IPS-18c (cell line): ENCODE measurements around the gene C19orf81.
A peak's percentile ranks its signal among the peaks of the same experiment; 100 is the strongest.
"Not testable (repeated sequence)": the region's sequence is repeated elsewhere in the genome, so short reads cannot be mapped to it uniquely, and the experiment has no call there.

Experiments
- H3K4me3 ChIP-seq: 2 replicates; pipeline ENCODE4 v1.7.0; 2013; ENCODE audit warnings: low read depth, mild to moderate bottlenecking, low read length, moderate library complexity; ENCODE audit not compliant: insufficient read depth
- H3K9me3 ChIP-seq: one replicate; pipeline ENCODE4 v1.6.1; 2013; ENCODE audit warnings: mild to moderate bottlenecking, low read length, moderate library complexity; ENCODE audit not compliant: control insufficient read depth, insufficient read depth

C19orf81 gene

DNA sequence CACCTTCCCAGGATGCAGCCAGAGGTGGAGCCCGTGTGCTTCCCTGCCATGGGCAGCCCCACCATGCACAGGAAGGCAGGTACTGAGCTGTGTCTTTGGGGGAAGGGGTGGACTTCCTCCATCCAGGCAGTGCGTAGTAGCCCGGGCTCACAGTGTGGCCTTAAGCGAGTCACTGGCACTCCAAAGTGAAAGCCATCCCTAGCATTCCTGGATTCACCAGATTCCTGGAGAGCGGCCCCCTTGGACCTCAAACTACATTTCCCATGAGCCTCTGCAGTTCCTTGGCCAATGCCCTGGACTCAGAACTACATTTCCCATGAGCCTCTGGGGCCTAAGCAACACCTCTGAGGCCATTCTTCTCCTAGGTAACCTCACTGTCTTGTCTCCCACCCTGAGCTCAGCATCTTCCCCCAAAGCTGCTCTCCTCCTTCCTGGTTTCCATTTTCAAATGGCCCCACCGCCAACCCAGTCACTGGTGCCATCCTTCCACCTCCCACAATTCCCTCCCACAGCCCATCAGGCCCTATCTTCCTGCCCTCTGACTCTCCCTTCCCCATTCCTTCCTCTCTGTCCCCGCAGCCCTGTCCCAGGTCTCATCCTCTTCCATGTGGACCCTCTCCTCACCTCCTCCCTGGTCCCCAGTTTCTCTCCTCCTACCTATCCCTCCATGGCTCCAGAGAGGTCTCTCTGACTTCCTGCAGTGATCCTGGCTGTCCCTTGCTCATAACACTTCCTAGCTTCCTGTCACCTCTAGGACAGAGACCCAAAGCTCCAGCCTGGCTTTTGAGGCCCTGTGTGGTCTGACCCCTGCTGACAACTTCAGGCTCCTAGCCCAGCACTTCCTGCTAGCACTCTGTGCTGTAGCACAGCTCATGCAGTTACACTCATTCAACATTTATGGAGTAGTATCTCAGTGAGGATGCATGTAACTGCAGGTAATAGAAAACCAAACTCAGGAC lies at the start of gene C19orf81:
Gene C19orf81 (plus strand): TSS at position 13 of the 959 bp plus-strand sequence. CDS start 0 bp downstream, at position 13.
- Histone ChIP-seq H3K4me3 (peak within 1 kb of the TSS; percentile 38; the same call in 1 of the 2 replicates), H3K9me3 (no peaks in the 10 kb centered on the region)

DNA sequence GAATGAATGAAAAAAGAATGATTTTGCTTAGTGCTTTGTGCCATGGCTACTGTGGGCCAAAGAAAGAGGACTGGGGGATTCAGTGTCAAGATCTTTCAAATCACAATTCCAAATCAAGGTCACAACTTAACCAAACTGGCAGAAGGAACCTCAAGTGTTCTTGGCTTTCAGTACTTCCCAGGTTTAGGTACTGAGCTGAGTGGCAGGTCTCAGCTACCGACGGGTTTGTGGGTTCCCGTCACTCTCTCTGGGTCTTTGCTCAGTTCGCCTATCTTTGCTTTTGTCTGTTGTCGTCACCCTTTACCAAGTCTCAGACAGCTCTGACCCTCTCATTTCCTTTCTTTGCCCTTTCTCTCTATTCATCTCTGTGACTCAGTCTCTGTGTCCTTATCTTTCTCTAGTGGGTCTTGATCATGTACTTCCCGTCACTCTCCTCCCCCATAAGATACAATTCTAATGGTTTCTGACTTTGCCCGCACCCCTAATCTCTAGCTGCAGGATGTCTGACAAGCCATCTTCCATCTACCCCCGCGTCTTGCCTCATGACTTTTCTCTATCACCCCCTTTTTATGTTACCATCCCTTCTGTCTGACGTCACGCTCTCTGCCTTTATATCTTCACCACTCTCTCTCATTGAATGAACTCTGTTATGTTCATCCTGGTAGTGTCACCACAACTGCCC lies 47.7 kb upstream of the C19orf81 start:
- Histone ChIP-seq H3K9me3 (peaks cover 3% of the 10 kb centered on the region), H3K4me3 (no peak overlapping the region)

DNA sequence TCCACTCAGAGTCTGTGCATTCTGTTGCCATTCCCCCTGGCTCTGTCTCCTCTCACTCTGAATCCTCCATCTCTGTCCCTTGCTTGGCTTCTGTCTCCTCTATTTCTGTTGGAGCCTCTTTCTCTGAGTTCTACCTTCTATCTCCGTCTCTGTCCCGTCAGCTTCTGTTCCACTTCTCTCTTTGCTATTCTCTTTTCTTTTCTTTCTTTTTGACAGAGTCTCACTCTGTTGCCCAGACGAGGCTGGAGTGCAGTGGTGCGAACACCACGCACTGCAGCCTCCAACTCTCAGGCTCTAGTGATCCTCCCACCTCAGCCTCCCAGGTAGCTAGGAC lies 47.2 kb upstream of the C19orf81 start:
- Histone ChIP-seq H3K9me3 (peaks cover 3% of the 10 kb centered on the region), H3K4me3 (no peak overlapping the region)

DNA sequence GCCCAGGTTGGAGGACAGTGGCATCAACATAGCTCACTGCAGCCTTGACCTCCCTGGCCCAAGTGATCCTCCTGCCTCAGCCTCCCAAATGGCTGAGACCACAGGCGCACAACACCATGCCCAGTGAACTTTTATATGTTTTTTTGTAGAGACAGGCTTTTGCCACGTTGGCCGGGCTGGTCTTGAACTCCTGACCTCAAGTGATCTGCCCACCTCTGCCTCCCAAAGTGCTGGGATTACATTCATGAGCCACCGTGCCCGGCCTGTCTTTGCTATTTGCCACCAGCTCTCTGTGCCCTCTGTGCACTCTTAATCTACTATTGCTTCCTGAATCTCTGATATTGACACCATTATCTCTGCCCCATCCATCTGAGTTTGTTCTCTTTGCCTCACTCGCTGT lies 46.7 kb upstream of the C19orf81 start:
- Histone ChIP-seq H3K4me3 (no peak overlapping the region), H3K9me3 (peaks cover 3% of the 10 kb centered on the region)

DNA sequence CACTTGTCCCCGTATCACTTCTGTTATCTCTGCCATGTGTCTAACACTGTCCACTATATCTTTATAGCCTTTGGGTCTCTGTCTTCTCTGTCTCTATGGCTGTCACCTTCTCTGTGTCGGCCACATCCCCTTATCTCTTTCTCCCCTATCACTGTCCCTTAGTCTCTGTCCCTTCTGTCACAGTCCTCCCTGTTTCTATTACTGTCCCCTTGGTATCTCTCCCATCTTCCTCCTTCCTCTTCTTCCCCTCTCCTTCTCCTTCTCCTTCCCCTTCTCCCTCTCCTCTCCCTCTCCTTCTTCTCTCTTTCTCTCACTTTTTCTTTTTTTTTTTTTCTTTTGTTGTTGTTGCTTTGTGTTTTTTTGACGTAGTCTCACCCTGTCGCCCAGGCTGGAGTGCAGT lies 46.3 kb upstream of the C19orf81 start:
- Histone ChIP-seq H3K9me3 (peaks cover 3% of the 10 kb centered on the region), H3K4me3 (no peak overlapping the region)

DNA sequence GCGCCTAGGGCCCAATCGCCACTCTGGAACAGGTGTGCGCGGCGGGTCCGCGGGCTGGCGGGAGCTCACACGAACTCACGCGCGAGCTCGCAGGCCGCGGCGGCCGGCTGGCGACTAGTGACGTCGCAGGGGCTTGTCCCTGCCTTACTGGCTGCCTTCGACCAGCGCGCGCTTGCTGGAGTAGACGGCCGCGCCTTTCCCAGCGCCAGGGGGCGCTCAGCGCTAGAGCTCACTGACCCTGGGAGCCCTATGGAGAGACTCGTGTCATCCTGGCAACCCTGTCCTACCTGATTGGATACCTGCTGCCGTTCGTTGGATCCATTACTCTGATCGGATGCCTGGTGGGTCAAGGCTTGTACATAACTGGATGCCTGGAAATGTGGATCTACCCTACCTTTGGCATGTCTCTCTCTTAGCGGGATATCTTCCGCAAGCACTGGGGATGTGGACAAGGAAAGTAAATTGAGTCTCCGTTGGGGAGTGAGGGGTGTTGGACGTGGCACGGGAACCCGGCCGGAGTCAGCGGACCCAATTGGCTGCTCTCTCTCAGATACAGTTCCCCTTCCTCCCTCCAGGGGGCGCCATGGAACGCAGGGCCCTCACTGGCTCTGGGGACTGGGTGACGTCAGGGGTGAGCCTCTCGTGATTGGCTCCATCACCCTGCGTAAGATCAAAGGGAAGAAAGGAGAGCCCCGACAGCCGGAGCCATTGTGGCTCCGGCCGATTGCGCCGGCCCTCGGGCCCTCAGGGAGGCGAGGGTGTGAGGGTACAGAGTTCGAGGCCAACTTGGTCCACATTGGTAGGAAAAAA lies 44.8 kb upstream of the C19orf81 start:
- H3K4me3 ChIP-seq, H3K9me3 ChIP-seq: not testable (repeated sequence)

DNA sequence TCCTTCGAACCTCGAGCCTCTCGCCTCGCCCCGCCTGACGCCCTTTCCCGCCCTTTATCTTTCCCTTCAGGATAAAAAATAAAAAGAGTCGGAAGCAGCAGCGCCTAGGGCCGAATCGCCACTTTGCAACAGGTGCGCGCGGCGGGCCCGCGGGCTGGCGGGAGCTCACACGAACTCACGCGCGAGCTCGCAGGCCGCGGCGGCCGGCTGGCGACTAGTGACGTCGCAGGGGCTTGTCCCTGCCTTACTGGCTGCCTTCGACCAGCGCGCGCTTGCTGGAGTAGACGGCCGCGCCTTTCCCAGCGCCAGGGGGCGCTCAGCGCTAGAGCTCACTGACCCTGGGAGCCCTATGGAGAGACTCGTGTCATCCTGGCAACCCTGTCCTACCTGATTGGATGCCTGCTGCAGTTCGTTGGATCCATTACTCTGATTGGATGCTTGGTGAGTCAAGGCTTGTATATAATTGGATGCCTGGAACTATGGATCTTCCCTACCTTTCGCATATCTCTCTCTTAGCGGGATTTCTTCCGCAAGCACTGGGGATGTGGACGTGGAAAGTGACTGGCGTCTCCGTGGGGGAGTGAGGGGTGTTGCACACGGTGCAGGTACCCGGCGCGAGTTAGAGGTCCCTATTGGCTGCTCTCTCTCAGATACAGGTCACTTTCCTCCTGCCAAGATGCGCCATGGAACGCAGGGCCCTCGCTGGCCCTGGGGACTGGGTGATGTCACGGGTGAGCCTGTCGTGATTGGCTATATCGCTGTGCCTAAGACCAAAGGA lies 43.0 kb upstream of the C19orf81 start:
- not testable (repeated sequence) for H3K9me3 ChIP-seq, H3K4me3 ChIP-seq

DNA sequence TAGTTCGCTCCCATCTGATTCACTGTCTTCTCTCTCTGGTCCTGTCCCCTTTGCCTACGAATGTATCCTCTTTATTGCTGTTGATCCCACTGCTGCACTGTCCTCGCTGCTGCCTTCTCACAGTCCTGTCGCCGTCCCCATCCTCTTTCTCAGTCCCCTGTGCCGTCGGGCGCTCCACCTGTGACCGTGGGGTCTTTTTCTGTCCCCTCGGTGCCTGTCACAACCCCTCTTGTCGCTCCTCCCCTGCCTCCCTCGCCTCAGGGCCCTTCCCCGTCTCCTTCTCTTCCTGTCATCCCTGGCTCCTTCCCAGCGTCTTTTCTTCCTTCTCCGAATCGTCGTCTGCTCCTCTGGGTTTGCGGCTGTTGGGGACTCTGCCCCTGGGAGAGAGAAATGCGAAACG lies 41.9 kb upstream of the C19orf81 start:
- H3K4me3 ChIP-seq, result peak overlapping the region; percentile 16; the same call in 1 of the 2 replicates

DNA sequence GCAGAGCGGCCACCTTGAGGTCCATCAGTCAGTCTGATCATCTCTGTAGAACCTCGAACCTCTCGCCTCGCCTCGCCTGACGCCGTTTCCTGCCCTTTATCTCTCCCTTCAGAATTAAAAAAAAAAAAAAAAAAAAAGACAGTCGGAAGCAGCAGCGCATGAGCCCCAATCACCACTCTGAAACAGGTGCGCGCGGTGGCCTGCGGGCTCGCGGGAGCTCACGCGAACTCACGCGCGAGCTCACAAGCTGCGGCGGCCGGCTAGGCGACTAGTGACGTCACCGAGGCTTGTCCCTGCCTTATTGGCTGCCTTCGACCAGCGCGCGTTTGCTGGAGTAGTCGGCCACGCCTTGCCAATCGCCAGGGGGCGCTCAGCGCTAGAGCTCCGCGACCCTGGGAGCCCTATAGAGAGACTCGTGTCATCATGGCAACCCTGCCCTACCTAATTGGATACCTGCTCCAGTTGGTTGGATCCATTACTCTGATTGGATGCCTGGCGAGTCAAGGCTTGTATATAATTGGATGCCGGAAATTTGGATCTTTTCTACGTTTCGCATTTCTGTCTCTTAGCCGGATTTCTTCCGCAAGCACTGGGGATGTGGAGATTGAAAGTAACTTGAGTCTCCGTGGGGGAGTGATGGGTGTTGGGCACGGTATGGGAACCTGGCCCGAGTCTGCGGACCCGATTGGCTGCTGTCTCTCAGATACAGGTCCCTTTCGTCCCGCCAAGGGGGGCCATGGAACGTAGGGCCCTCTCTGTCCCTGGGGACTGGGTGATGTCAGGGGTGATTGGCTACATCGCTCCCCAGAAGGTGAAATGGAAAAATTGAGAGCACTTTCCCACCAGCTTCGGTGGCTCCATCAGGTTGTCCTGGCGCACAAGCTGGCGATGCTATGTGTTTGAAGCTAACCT lies 41.1 kb upstream of the C19orf81 start:
- peaks cover 3% of the 10 kb centered on the region for H3K9me3 ChIP-seq
- H3K4me3 ChIP-seq, result peak overlapping the region; percentile 43

More for the DNA sequence above, 41.9 kb upstream of the C19orf81 start:
- peaks cover 3% of the 10 kb centered on the region for H3K9me3 ChIP-seq

DNA sequence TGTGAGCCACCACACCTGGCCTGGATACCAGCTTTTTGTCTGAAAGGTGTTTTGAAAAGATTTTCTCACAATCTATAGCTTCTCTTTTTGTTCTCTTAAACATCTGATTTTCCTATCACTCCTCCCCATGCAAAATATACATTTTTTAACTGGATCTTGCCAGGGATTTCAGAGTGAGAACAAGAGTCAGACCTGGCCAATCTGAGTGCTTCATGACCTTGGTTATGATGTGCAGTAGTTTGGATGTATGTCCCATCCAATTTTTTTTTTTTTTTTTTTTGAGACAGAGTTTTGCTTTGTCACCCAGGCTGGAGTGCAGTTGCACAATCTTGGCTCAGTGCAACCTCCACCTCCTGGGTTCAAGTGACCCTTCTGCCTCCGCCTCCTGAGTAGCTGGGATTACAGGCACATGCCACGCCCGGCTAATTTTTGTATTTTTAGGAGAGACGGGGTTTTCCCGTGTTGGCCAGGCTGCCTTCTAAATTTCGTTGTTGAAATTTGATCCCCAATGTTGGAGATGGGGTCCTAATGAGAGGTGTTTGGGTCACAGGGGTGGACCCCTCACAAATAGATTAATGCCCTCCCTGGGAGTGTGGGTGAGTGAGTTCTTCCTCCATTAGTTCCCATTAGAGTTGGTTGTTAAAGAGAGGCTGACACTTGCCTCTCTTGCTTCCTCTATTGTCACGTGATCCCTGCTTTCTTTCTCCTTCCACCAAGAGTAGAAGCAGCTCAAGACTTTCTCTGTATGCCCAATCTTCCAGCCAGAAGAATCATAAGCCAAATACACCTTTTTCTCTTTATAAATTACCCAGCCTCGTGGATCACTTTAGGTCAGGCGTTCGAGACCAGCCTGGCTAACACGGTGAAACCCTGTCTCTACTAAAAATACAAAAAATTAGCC lies 36.5 kb upstream of the C19orf81 start:
- not testable (repeated sequence) for H3K9me3 ChIP-seq, H3K4me3 ChIP-seq

DNA sequence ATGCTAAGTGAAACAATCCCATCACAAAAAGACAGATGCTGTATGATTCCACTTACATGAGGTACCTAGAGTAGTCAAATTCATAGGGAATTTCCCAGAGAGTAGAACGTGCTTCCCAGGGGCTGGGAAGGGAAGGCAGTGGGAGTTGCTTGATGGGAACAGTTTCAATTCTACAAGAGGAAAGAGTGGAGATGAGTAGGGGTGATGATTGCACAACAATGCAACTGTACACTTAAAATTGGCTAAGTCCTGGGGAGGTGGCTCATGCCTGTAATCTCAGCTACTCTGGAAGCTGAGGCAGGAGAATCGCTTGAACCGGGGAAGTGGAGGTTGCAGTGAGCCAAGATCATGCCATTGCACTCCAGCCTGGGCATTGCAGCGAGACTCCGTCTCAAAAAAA lies 30.9 kb upstream of the C19orf81 start:
- H3K9me3 ChIP-seq, H3K4me3 ChIP-seq: not testable (repeated sequence)

DNA sequence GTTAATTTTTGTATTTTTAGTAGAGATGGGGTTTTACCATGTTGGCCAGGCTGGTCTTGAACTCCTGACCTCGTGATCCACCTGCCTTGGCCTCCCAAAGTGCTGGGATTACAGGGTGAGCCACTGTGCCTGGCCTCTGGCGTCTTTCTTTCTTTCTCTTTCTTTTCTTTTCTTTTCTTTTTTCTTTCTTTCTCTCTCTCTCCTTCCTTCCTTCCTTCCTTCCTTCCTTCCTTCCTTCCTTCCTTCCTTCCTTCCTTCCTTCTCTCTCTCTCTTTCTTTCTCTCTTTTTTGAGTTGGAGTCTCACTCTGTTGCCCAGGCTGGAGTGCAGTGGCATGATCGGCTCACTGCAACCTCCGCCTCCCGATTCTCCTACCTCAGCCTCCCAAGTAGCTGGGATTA lies 30.1 kb upstream of the C19orf81 start:
- H3K4me3 ChIP-seq, H3K9me3 ChIP-seq: not testable (repeated sequence)

DNA sequence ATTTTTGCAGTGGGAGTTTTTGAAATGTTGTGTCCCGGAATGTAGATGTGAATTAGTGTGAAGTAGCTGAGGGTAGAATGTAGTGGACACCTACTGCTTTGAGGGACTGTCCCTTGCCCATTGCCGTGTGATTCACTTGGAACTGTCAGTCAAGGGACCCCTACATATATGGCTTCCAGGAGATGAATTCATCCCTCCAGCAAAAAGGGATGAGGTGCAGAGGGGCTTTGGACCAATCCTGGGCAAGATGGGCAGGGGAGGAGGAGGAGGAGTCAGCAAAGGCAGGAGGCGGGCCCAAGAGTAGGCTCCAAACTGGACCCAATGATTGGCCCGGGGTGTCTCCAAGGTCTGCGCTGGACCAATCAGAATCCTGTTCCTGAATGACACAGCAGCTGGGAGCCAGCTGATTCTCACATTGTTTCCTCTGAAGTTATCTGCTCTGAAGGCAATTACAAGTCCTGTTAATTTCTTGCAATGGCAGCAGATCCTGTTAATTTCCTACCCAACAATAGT lies 28.8 kb upstream of the C19orf81 start:
- not testable (repeated sequence) for H3K9me3 ChIP-seq, H3K4me3 ChIP-seq

DNA sequence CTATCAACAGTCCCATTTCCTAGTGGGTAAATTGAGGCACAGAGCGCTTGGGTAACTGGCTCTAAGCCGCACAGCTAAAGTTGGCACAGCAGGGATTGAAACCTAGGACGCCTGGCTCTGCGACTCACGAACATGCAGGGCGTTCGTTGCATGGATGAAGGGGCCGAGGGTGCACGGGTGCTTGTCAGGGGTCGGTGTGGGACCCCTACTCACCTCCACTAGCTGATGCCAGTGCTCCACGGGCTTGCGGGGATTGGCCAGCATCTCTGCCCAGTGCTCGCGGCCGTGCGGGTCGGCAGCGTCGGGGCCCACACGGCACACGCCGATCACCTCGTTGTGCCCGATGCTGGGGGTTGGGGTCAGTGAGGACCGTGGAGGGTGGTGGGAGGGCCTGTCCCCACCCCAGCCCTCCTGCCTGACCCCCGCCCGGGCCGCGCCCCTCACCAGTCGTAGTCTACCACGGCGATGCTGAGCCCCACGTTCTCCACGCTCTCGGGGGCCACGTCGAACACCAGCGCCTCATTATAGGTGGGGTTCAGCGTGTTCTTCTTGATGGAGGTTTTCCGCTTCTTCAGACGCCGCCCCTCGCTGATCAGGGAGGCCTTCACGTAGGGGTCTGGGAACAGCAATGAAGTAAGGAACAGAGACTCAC lies 24.2 kb upstream of the C19orf81 start:
- Histone ChIP-seq H3K4me3 (no peak overlapping the region), H3K9me3 (no peaks in the 10 kb centered on the region)

DNA sequence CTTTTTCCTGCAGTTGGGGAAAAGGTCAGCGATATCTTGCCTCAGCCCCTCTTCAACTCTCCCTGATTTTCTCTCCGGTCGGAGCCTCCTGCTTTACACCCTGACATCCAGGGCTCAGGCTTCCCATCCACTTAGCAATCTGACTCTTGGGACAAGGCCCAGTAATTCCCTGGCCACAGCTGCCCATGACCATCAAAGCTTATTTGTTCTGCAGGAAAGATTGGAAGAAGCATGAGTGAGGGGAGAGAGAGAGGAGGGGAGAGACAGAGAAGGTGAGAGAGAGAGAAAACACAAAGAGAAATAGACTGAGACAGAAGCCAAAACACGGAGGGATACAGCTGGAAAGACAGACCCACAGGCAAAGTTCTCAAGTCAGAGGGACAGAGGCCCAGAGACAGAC lies 23.2 kb upstream of the C19orf81 start:
- Histone ChIP-seq H3K9me3 (no peaks in the 10 kb centered on the region), H3K4me3 (no peak overlapping the region)
